Endodermal cell (in vitro differentiated cells): ENCODE measurements around the gene KCNT2. TPM values are rescaled to one million over a fixed set of nuclear protein-coding genes. Genes with fewer than 3 reads are reported as not detected.

ENCODE experiments used
- DNase-seq: peaks from one replicate; pipeline ENCODE4 v3.0.0-alpha.2; 2017
- H3K27ac ChIP-seq: 2 replicates; pipeline ENCODE4 v1.5.1; 2013; ENCODE audit warnings: mild to moderate bottlenecking, low read depth, low read length, moderate library complexity
- H3K27me3 ChIP-seq: 2 replicates; pipeline ENCODE4 v1.6.1; 2013; ENCODE audit warnings: mild to moderate bottlenecking, low read length, moderate library complexity; ENCODE audit not compliant: insufficient read depth, control insufficient read depth, poor library complexity, severe bottlenecking
- H3K36me3 ChIP-seq: 2 replicates; pipeline ENCODE4 v1.7.0; 2013; ENCODE audit warnings: mild to moderate bottlenecking, low read length, moderate library complexity; ENCODE audit not compliant: control insufficient read depth, insufficient read depth
- H3K4me1 ChIP-seq: one replicate; pipeline ENCODE4 v1.7.0; 2013; ENCODE audit warnings: low read length; ENCODE audit not compliant: control insufficient read depth, insufficient read depth
- H3K4me3 ChIP-seq: 2 replicates; pipeline ENCODE4 v1.5.1; 2013; ENCODE audit warnings: mild to moderate bottlenecking, low read length, moderate library complexity
- H3K9ac ChIP-seq: 2 replicates; pipeline ENCODE4 v1.6.1; 2013; ENCODE audit warnings: mild to moderate bottlenecking, low read length, moderate library complexity; ENCODE audit not compliant: poor library complexity, severe bottlenecking; ENCODE audit errors: extremely low read depth
- H3K9me3 ChIP-seq: 2 replicates; pipeline ENCODE4 v1.6.1; 2013; ENCODE audit warnings: mild to moderate bottlenecking, low read length, moderate library complexity; ENCODE audit not compliant: control insufficient read depth
- H3K27ac Mint-ChIP-seq: 2 replicates; pipeline ENCODE4 v1.8.0; 2020; ENCODE audit warnings: mixed read lengths
- H3K27me3 Mint-ChIP-seq: 2 replicates; pipeline ENCODE4 v1.8.0; 2021; ENCODE audit warnings: mild to moderate bottlenecking, mixed read lengths; ENCODE audit not compliant: insufficient read depth
- H3K36me3 Mint-ChIP-seq: 2 replicates; pipeline ENCODE4 v1.8.0; 2020; ENCODE audit warnings: low read depth, mixed read lengths
- H3K4me1 Mint-ChIP-seq: 2 replicates; pipeline ENCODE4 v1.8.0; 2020; ENCODE audit warnings: mixed read lengths
- H3K4me3 Mint-ChIP-seq: 2 replicates; pipeline ENCODE4 v1.8.0; 2020; ENCODE audit warnings: mild to moderate bottlenecking, moderate library complexity, mixed read lengths
- H3K9me3 Mint-ChIP-seq: 2 replicates; pipeline ENCODE4 v1.8.0; 2020; ENCODE audit warnings: mild to moderate bottlenecking, mixed read lengths
- CTCF ChIP-seq: fragments of 200-600 bp; sonication (generic); conservative IDR thresholded peaks from 2 replicates; pipeline ENCODE4 v1.5.0; 2021; ENCODE audit warnings: antibody characterized with exemption, mild to moderate bottlenecking
- WGBS, 2 experiments: methylation state at CpG; one replicate each; pipeline versions ENCODE4 v1.1.5 to v1.1.7; 2013; ENCODE audit warnings: missing lambda C conversion rate in 2 of 2, mixed read lengths in 1 of 2; ENCODE audit not compliant: insufficient coverage in 1 of 2, insufficient read length in 1 of 2; 5-methylcytosine and 5-hydroxymethylcytosine counted together
- total RNA-seq, 2 donors: library from RNA; stranded (reverse); fragmentation: NEBNext Ultra II Directional in 1 of 2; extraction: Animal tissue kit (Norgen Biotek cat#: 25700) in 1 of 2; gene quantifications; 2 replicates in 1 of 2; 3 replicates in 1 of 2; pipeline ENCODE4 v1.2.1, GENCODE V29; 2021

Gene KCNT2
- total RNA-seq, 2 donors from 2014 or later, result 9.1 to 12.1 TPM

- no peaks in the 10 kb centered on the region for H3K27me3 ChIP-seq
- H3K9ac ChIP-seq, result no peak overlapping the region
- no peaks in the 10 kb centered on the region for H3K36me3 ChIP-seq
- TF ChIP-seq CTCF, result no peak
- no peaks in the 10 kb centered on the region for H3K27me3 Mint-ChIP-seq
- 85% methylated on average over 3 of the region's 4 CpGs; no CpG with 5 or more reads in 1 of the 2 experiments for WGBS, 2 experiments
- H3K27ac Mint-ChIP-seq, result no peak overlapping the region
- no peaks in the 10 kb centered on the region for H3K9me3 ChIP-seq
- no peaks in the 10 kb centered on the region for H3K9me3 Mint-ChIP-seq
- H3K27ac ChIP-seq, result no peak overlapping the region
- H3K36me3 Mint-ChIP-seq, result no peaks in the 10 kb centered on the region
- H3K4me3 ChIP-seq, result no peak overlapping the region
- no peak overlapping the region for H3K4me3 Mint-ChIP-seq
- H3K4me1 ChIP-seq, result no peaks in the 10 kb centered on the region
- DNase-seq, result no peak
- no peaks in the 10 kb centered on the region for H3K4me1 Mint-ChIP-seq
Measured at GRCh38 chr1:196376630-196377328, 231.5 kb downstream of the KCNT2 start.

GRCh38 chr1:196373798-196374197, 234.4 kb downstream of the KCNT2 start:
- no peak overlapping the region for H3K27ac ChIP-seq
- Mint-ChIP-seq H3K4me1 (peaks cover 2% of the 10 kb centered on the region), H3K36me3 (peaks cover 7% of the 10 kb centered on the region), H3K4me3 (no peak overlapping the region), H3K9me3 (no peaks in the 10 kb centered on the region), H3K27ac (peak overlapping the region; percentile 35), H3K27me3 (no peaks in the 10 kb centered on the region)
- H3K9me3 ChIP-seq, result no peaks in the 10 kb centered on the region
- H3K4me1 ChIP-seq, result no peaks in the 10 kb centered on the region
- H3K9ac ChIP-seq, result no peak overlapping the region
- no peaks in the 10 kb centered on the region for H3K36me3 ChIP-seq
- TF ChIP-seq CTCF, result no peak
- H3K4me3 ChIP-seq, result no peak overlapping the region
- DNase-seq, result no peak
- WGBS, 2 experiments, result 67% methylated on average over 1 of the region's 1 CpG; no CpG with 5 or more reads in 1 of the 2 experiments
- no peaks in the 10 kb centered on the region for H3K27me3 ChIP-seq

- H3K9me3 Mint-ChIP-seq, result no peaks in the 10 kb centered on the region
- no peaks in the 10 kb centered on the region for H3K27me3 Mint-ChIP-seq
- Histone ChIP-seq H3K9ac (no peak overlapping the region), H3K36me3 (no peaks in the 10 kb centered on the region), H3K9me3 (no peaks in the 10 kb centered on the region), H3K27ac (no peak overlapping the region), H3K4me1 (no peaks in the 10 kb centered on the region), H3K4me3 (no peak overlapping the region), H3K27me3 (no peaks in the 10 kb centered on the region)
- H3K4me3 Mint-ChIP-seq, result no peak overlapping the region
- H3K4me1 Mint-ChIP-seq, result peaks cover 4% of the 10 kb centered on the region
- peak; percentile 80 for TF ChIP-seq CTCF
- H3K27ac Mint-ChIP-seq, result no peak overlapping the region
- no CpG with 5 or more reads among the region's 2 CpGs for WGBS, 2 experiments
- no peak for DNase-seq
- H3K36me3 Mint-ChIP-seq, result peaks cover 7% of the 10 kb centered on the region
Measured at GRCh38 chr1:196372896-196373536, 235.2 kb downstream of the KCNT2 start.
